ENCODE results near the gene PPP3CA.

GRCh38 chr4:101283434-101283833 lies 63.9 kb downstream of the PPP3CA start:
- no peak for TF ChIP-seq REST (IDR thresholded peaks at IDR 0.05; ENCODE audit: unreplicated experiment)
- TF ChIP-seq EZH2phosphoT487 (IDR thresholded peaks at IDR 0.05; ENCODE audit: unreplicated experiment) = no peak
- TF ChIP-seq, protein P1, sequence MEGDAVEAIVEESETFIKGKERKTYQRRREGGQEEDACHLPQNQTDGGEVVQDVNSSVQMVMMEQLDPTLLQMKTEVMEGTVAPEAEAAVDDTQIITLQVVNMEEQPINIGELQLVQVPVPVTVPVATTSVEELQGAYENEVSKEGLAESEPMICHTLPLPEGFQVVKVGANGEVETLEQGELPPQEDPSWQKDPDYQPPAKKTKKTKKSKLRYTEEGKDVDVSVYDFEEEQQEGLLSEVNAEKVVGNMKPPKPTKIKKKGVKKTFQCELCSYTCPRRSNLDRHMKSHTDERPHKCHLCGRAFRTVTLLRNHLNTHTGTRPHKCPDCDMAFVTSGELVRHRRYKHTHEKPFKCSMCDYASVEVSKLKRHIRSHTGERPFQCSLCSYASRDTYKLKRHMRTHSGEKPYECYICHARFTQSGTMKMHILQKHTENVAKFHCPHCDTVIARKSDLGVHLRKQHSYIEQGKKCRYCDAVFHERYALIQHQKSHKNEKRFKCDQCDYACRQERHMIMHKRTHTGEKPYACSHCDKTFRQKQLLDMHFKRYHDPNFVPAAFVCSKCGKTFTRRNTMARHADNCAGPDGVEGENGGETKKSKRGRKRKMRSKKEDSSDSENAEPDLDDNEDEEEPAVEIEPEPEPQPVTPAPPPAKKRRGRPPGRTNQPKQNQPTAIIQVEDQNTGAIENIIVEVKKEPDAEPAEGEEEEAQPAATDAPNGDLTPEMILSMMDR (conservative IDR thresholded peaks at IDR 0.05; ENCODE audit: low read depth in 2 of 2) = no peak
- no peak for TF ChIP-seq EZH2 (IDR thresholded peaks at IDR 0.05; ENCODE audit: low read depth, unreplicated experiment)
- TF ChIP-seq POLR2AphosphoS5 (IDR thresholded peaks at IDR 0.05; ENCODE audit: low read depth) = no peak
- TF ChIP-seq CREB1 (CRISPR knock-in tag; IDR thresholded peaks at IDR 0.05; ENCODE audit: low read depth) = no peak
- no peak for TF ChIP-seq NANOG (IDR thresholded peaks at IDR 0.05; ENCODE audit: borderline replicate concordance)
- TF ChIP-seq JUNB (IDR thresholded peaks at IDR 0.05; ENCODE audit: unreplicated experiment) = no peak
- TF ChIP-seq ZNF114 (CRISPR knock-in tag; IDR thresholded peaks at IDR 0.05) = no peak
